ENCODE data around the gene ZNRF3.
"Not testable (repeated sequence)": the region's sequence is repeated elsewhere in the genome, so short reads cannot be mapped to it uniquely, and the experiment has no call there.

Gene ZNRF3

GRCh38 chr22:28882878-28883656 lies at the start of gene ZNRF3:
Gene ZNRF3 (plus strand): TSS chr22:28883572. CDS start chr22:28883767, 195 bp downstream.
- DNase-seq: peak; percentile 94

- DNase-seq: no peak
Observed at GRCh38 chr22:28835630-28836189, 47.7 kb upstream of the ZNRF3 start.

- no peak for DNase-seq
Observed at GRCh38 chr22:28837640-28838039, 45.7 kb upstream of the ZNRF3 start.

DNA sequence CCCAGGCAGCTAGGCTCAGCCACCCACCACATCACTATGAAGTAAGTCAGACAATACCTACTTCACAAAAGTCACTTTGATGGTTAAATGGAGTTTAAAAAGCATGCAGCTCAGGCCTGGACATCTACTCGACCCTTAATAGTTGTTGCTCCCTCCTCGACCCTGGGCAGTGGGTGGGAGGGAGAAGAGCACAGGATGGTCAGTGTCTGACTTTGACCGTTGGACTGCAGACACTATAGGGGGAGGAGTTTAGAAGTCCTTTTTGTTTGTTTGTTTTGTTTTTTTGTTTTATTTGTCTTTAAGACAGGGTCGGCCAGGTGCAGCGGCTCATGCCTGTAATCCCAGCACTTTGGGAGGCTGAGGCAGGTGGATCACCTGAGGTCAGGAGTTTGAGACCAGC lies 44.4 kb upstream of the ZNRF3 start:
- no peak for DNase-seq

- DNase-seq: no peak
Observed at GRCh38 chr22:28841111-28841510, 42.3 kb upstream of the ZNRF3 start.

GRCh38 chr22:28843633-28844032 lies 39.7 kb upstream of the ZNRF3 start:
- no peak for DNase-seq

GRCh38 chr22:28844277-28844676 lies 39.1 kb upstream of the ZNRF3 start:
- DNase-seq: not testable (repeated sequence)

DNA sequence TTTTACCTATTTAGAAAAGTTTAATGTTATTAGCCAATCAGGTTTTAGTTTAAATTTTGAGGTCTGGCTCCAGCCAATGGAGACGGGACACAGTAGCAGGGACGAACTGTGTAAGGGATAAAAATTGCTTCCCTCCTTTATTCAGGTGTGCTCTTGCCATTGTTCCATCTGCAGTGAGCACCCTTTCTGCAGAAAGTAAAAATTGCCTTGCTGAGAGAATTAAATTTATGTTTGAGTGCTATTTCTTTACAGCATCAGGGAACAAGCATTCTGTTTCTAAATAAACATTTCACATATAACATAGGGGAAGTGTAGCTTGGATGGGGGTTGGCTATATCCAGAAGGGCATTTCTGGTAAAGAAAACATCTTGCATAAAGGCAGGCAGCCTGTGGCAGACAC lies 36.4 kb upstream of the ZNRF3 start:
- DNase-seq: no peak

GRCh38 chr22:28855355-28856094 lies 27.8 kb upstream of the ZNRF3 start:
- peak; percentile 42 for DNase-seq

- no peak for DNase-seq
Observed at GRCh38 chr22:28856095-28856455, 27.3 kb upstream of the ZNRF3 start.

- no peak for DNase-seq
Observed at GRCh38 chr22:28857288-28857687, 26.1 kb upstream of the ZNRF3 start.

DNA sequence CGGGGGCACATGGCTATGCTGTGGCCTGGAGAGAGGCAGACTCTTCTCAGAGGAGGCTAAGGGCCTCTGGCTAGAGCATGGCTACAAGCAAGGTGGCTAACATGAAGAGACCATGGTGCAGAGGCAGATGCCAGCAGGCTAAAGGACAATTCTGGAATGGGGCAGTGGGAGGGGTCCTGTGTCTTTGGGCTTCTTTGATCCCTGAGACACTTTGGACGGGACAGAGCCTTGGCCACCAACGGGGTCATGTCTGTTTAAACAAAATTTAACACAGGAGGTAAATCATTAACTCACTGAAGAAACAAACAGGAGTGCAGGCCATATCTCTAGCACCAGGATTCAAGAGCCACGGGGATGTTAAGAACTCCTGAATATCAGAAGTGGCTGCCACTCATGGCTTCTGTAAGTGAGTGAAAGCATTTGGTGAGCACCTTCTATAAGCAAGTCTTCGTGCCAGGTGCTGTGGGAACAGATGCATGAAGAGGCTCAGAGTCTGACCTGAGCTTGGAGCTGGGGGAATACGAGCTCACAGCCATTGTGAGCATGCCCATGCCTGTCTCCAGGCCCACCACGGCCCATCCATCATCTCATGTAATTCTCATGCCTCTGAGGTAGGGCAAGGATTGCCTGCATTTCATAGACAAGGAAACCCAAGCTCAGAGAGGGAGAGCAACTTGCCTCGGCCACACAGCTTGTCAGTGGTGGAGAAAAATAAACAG lies 18.3 kb upstream of the ZNRF3 start:
- no peak for DNase-seq

DNA sequence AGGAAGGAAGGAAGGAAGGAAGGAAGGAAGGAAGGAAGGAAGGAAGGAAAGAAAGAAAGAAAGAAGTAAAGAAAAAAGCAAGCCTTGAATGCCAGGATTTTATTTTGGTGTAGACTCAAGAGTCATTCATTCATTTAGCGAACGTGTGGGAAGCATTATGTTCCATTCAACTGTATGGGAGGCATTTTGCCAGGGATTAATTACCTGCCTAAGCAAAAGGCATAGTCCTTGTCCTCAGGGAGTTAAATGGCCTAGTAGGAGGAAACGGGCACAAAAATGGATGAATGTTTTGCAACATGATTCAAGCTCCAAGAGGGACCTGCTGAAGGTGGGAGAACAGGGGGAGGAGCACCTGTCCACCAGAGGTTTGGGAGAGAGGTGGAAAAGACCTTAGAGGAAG lies 16.2 kb upstream of the ZNRF3 start:
- DNase-seq: no peak

GRCh38 chr22:28868389-28868788 lies 15.0 kb upstream of the ZNRF3 start:
- not testable (repeated sequence) for DNase-seq

DNA sequence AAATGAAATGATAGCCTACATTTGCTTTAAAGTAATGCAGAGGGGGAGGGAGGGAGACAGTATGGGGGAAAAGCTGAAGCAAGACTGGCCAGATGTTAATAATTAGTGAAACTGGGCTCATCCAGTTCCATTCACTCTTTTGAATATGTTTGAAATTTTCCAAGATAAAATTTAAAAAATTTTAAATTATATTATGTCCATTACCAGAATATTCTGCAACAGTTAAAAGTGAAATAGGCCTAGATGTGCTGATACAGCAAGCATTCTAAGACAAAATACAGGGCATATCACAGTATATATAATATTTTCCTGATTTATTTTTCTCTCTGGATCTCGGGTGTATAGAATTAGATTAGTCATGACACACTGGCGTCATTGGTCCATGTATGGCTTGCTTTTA lies 13.6 kb upstream of the ZNRF3 start:
- no peak for DNase-seq

GRCh38 chr22:28873183-28873963 lies 10.0 kb upstream of the ZNRF3 start:
- no peak for DNase-seq

GRCh38 chr22:28874061-28874460 lies 9.3 kb upstream of the ZNRF3 start:
- DNase-seq: no peak

DNA sequence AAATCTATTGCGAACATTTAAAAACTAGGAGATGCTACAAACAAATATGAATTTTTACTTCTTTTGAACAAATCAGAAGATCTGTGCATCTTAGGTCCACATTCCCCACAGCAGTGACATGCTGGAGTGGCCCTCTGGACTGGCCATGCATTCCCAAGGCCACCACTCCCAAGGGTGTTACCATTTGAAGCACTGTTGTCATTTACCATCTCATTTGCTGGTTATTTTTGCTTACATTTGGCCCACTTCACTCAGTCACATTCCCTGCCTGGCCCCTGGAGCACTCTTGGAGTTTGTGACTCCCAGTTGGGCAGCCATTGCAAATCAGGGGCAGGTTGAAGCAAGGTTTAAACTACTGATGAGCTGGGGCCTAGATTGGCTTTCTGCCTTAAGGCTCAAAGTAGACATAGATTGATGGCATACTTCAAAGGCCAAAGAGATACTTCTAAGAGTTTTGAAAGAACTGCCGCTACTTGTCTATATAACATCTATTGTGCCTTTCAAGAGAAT lies 8.5 kb upstream of the ZNRF3 start:
- DNase-seq: no peak

DNA sequence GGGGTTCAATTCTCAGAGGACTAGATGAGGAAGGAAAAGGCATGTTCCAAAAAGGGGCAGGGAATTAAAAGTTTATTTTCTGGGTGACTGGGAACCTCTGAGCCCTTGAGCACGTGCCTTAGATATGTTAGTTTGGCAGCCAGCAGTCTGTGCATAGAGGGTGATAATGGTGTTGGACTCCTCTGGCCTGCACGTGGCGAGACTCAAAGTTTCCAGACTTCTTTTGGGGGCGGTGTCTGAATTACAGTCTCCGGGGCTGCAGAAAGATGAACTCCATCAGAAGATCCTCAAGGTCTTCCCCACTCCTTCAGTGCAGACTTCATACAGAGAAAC lies 861 bp upstream of the ZNRF3 start:
- DNase-seq: peak; percentile 38

DNA sequence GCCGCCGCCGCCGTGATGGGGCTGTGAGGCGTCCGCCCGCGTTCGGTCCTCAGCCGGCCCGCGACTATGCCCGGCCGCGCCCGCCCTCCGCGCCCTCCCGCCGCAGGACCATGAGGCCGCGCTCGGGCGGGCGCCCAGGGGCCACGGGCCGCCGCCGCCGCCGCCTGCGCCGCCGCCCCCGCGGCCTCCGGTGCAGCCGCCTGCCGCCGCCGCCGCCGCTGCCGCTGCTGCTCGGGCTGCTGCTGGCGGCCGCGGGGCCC lies 215 bp downstream of the ZNRF3 start:
- no peak for DNase-seq

DNA sequence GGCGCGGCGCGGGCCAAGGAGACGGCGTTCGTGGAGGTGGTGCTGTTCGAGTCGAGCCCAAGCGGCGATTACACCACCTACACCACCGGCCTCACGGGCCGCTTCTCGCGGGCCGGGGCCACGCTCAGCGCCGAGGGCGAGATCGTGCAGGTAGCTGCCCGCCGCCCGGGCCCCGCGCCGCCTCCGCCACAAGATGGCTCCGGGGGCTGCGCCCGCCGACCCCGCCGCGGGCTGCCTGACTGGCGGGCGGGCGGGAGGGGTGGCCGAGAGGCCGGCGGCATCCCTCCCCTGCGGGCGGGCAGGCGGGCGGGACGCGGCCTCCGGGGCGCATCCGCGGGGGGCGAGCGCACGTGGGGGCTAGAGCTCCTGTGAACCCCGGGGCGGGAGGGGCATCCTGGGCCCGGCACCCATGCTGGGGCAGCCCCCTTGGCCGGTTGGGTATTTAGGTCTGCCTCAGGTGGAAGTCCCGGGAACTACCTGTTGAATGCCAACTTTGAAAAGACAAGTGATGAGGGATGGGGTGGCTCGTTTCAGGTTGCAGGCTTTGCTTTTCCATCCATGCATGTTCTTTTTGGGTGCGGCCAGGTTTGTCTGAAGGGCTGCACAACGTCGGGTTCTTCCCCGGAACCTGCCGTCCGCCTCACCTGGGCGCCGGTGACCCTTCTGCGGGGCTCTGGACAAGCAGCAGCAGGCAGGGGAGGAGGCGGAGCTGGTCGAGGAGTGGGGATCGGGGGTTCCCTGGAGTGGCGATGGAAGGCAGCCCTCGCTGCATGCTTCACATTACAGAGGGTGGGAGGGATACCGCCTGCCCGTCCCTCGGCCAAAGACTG lies 760 bp downstream of the ZNRF3 start:
- DNase-seq: peak; percentile 40

Data from stimulated activated CD8-positive, alpha-beta memory T cell treated with anti-CD3 and anti-CD28 coated beads, Interleukin-4, amount 100 ng/mL, for 48 hours (primary cell).